NCI-H2196 treated with DMSO at 0.1 percent for 48 hours (cell line): ENCODE results near the gene WAPL.

Experiments used
- DNase-seq: peaks from one replicate; lab custom pipeline; 2025; ENCODE audit not compliant: unreplicated experiment; lab: John Stamatoyannopoulos, UW

WAPL gene

DNA sequence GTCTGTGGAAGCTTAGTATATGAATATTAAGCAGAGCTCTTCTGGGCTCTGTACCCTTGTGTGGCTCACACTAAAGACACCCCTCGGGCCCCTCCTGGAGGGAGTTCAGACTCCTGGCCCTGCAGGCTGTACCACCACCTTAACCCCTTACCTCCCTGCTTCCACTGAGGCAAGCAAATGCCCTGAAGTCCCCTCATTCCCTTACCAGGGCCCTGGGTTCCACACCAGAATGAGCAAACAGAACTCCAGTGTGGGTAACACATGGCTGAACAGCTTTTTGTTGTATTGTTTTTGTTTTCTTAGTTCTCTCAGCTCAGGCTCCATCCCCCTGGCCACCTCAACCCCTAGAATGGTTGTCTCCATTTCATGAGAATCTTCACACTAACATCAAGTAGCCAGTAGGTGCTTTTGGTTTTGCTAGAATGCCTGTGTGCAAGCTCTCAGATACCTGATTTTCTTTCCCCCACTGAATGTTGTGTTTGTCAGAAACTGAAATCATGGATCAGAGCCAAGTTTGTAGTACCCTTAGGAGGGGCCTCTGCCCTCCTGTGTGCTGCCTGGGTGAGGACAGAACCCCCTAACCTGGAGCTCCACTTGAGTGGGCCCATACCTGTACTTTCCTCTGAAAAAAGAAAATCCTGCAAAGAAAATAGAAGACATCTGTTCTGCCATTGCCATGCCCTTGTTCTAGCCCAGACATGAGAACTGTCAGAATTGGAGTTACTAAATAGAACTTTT lies 2.8 kb upstream of the WAPL start:
- DNase-seq: no peak

DNA sequence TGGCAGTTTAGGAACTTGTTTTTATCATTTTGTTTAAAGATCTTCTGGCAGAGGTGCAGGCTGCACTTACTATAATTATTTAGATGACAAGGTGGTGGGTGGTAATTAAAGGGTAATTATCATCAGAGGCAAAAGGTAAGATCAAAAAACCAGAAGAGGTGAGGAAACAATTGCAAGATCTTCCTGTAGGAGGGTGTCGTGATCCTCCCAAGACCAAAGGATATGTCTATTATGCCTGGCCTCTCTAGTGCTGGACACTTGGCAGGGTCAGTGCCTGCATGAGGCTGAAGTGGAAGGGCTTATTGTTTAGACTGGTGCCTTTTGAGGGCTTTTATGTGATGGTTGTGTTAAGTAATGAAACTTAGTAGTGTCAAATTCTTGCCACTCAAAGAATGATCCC lies 1.8 kb upstream of the WAPL start:
- peak; percentile 38 for DNase-seq

DNA sequence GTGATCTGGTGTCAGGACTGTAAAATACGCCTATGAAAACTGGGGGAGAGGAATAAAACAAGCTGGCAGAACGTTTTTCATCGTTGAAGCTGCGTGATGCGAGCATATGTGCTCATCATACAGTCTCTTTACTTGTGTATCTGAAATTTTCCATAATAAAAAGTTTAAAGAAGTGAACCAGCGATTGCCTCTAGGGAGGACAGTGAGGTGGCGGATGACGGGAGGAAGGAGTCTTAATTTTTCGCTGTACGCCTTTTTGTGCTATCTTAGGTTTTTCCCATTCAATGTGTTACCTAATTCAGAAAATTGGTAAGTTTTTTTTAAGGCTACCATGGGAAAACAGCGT lies 891 bp upstream of the WAPL start:
- no peak for DNase-seq

DNA sequence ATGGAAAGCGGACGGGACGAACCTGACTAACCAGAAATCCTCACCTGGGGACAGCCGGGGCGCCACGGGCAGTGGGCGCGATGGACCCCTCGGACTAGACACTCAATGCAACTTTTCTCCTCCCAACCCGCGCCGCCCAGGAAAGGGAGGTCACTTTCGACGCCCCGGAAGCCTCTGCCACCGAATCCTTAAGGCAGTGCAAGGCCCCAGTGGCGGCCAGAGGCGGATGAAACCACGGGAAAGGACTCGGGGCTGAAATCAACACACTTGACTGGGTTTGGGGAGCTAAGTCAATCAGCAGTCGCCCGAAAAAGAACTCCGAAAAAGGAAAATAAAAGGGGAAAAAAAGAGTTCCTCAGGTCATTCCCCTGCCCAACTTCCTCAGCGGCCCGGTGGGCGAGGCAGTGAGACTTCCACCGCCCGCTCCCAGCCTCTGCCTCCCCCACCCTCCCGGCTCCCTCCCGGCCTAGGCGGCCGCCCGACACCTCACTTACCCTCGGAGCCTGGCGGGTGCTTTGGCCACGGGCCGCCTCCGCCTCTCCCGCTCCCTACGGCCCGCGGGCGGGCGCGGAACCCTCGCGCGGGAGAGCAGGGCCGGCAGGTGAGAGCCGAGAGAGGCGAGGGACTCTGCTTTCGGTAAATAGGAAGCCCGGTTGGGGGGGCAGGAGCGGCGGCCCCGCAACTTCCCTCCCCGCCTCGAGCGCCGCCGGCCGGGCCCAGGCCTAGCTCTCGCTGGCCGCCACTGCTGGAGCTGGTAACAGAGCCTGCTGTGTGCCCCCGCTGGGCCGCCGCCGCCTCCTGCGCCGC lies 518 bp downstream of the WAPL start:
- DNase-seq: no peak

DNA sequence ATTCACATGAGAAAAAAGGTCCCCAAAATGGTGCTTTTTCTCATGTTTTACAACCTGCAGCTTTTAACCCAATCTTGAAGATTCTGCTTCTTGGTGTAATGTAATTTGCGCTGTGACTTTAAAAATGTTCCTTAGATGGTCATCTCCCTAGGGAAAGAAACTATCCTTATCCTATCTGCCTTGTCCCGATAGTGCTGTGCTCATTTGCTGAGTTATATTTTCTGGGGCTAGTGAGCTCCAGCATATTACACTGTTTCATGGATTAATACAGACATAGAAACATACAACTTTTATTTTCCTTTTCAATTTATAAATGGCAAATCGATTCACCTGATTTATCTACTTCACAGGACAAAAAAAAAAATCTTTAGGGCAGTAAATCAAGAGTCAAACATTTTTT lies 2.8 kb downstream of the WAPL start:
- no peak for DNase-seq

DNA sequence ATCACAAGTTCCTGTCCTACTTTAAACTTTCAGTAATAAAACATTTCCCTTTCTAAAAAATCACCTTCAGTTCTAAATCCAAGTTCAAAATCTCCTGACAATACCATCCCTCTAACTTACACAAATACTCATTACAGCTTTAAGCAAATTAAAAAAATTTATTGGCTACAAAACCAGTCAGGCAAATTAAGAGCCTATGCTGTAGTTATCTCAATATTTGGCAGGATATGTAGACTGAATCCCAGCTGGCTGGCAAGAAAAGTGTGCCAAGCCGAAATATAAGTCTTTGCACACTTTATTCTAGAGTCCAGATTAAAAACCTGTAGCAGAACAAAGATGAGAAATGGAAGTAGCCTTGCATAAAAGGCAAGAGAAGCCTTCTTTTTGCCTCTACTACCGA lies 9.5 kb downstream of the WAPL start:
- DNase-seq: no peak

DNA sequence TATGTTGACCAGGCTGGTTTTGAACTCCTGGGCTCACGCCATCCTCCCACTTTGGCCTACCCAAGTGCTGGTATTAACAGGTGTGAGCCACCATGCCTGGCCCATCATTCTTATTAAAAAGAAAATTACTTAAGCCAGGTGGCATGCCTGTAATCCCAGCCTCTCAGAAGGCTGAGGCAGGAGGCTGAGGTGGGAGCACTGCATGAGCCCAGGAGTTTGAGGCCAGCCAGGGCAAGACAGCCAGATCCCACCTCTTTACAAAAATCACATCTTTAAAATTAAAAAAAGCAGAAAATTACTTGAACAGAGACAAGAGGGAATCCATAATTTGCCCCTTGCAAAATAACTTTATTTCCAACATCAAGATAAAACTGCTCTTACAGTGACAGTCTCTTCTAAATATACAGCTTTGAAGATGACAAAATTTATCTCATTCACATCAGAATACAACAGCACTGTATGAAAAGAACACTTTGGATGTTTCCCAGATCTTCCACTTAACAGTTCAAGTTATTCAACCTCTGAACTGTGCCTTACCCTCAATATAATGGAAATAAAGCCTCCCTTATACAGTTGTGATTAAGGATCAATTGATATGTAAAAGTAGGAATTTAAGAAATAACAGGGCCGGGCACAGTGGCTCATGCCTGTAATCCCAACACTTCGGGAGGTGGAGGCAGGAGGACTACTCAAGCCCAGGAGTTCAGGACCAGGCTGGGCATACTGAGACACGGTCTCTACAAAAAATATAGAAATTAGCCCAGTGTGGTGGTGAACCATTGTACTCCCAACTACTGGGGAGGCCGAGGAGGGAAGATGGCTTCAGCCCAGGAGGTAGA lies 10.3 kb downstream of the WAPL start:
- DNase-seq: no peak

DNA sequence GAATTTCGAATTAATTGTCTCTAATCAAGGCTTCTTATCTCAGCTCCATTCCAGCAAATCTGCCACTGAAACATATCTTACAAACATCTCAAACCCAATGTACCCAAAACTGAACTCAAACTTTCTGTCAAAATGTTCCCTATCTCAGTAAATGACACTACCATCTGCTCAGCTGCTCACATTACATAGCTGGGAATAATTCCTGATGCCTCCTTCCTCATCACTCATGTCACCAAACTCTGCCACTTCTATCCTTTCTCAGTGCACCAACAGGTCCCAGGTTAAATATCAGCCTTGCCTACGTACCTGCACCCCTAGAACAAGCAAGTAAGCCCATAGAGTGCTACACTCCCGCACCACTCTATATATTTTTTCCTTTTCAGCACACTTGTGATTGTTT lies 12.4 kb downstream of the WAPL start:
- no peak for DNase-seq

DNA sequence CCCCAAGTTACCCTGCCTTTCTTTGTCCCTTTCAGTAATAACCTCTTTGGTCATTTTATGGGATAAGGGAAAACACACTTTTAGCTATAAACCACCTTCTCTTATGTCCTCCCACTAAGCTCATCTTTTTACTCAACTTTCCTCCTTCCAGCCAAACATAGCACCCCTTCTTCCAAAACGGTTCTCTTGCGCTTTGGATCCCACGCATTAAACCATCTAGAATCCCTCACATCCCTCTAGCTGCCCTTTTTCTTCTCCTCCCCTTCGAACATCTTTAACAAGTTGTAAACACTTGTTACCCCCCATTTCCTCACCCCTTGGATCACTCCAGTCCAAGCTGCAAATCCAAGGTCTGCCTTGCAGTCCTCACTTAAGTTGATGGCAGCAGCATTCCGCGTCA lies 13.4 kb downstream of the WAPL start:
- DNase-seq: no peak

DNA sequence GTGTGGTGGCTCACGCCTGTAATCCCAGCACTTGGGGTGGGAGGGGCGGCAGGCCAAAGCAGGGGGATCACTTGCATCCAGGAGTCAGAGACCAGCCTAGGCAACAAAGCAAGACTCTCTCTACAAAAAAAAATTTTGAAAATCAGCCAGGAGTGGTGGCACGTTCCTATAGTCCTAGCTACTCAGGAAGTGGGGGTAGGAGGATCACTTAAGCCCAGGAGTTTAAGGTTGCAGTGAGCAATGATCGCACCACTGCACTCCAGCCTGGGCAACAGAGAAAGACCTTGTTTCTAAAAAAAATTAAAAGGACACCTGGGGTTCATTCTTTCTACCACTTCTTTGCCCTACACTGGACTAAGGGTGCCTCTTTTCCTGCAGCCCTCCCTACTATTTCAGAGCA lies 15.1 kb downstream of the WAPL start:
- DNase-seq: no peak

DNA sequence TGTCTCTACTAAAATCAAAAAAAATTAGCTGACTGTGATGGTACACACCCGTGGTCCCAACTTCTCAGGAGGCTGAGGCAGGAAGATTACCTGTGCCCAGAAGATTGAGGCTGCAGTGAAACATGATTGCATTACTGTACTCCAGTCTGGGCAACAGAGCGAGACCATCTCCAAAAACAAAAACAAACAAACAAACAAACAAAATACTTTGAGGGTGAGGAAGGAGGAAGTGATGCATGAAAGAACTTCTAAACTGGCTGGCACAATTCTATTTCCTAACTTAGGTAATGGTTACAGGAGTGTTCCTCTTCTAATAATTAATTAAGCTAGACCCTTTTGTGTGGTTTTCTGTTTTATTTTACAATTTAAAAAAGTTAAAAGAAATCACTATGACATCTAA lies 15.5 kb downstream of the WAPL start:
- no peak for DNase-seq

DNA sequence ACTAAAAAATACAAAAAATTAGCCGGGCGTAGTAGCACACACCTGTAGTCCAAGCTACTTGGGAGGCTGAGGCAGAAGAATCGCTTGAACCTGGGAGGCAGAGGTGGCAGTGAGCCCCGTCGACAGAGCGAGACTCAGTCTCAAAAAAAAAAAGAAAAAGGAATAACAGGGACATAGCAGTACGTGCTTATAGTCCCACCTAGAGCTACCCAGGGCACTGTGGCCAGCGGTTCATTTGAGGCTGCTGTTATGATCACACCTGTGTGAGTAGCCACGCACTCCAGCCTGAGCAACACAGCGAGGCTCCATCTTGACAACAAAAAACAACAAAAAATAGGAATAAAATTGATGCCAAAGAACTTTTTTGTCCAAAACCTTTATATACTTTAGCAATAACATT lies 17.1 kb downstream of the WAPL start:
- no peak for DNase-seq

DNA sequence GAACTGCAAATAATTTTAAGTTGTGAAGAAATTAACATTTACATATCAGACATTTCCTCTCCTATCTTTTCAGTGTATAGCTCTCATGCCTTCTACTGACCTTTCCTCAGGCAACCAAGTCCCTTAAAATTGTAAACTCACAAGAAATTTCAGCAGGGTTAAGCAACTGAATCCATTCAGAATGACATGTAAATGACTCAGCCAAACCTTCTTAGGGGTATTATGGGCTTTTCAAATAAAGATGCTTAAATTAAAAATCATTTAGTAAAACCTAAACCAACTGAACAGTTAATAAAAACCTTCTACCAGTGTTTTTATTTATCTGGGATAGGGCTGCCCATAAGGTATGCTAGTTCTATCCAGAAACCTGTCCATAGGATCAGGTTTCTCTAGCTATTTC lies 20.7 kb downstream of the WAPL start:
- DNase-seq: no peak

DNA sequence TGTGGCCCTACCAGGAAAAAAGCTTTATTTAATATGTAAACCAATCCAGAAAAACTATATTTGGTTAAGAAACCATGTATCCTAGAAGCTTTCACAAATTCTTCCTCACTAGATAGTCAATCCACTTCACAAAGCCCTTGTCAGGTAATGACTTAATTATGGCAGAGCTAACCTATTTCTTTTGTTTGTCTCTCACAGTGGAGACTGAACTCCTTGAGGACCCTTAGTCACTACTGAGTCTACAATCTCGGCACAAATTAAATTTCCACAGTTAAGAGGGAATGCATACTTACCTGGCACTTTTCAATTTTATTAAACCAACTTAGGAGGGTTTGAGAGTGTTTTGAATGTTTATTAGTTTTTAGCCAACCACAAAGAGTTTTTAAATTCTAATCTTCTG lies 23.0 kb downstream of the WAPL start:
- DNase-seq: no peak

DNA sequence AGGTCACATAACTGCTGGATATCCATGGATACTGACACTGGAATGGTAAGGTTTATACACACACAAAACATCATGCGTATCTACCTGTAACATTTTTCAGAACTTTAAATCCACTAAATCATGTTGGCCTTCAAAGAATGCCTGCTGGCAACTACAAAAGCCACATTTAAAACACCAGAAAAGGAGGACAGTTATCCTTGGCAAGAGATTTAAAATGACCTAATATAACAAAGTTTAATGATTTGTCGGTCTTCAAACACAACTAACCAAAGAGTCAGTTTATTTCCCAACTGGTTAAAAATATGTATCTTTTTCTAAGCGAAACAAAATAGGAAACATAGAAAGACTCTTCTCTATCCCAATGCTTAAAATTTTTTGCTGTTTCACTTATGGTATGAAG lies 24.0 kb downstream of the WAPL start:
- no peak for DNase-seq

DNA sequence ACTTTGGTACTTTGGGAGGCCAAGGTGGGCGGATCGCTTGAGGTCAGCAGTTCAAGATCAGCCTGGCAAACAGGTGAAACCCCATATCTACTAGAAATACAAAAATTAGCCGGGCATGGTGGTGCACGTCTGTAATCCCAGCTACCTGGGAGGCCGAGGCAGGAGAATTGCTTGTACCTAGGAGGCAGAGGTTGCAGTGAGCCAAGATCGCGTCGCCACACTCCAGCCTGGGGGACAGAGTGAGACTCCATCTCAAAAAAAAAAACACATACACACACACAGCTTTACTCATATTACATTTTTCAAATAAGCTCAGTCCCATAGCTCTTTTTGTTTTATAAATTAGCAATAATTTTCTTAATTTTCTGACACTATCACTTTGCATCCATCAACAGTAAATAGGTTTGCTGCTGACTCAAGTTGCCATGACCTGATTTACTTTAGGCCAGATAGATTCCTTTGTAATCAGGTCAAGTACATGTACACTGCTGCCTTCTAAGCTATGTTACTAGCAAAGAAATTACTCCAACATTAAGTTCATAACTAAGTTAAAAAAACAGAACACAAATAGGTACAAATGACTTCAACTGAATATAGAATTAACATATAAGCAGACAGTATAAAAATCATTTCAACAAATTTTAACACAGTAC lies 31.5 kb downstream of the WAPL start:
- no peak for DNase-seq

DNA sequence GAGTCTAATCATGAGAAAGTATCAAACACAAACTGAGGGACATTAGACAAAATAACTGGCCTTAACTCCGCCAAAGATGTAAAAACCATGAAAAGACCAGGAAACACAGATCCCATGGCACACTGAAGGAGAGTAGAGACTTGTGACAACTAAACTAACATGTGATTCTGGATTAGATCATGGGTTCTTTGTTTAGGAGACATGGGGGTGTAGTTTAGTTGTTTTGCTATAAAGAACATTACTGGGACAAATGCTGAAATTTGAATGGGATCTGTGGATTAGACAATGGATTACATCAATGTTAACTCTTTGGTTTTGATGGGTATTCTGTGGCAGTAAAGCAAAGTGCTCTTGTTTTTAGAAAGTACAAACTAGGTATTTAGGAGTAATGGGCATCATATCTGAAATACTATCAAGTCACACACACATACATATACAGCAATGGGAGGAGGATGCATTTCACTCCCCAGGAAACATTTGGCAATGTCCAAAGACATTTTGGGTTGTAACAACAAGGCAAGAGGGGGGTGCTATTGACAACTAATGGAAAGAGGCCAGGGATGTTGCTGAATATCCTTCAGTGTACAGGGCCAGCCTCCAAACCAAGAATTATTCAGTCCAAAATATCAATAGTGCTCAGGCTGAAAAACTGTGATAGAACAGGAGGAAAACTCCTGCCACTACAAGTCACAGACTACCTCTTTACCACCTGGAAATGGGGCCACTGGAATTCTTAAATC lies 32.4 kb downstream of the WAPL start:
- DNase-seq: no peak

DNA sequence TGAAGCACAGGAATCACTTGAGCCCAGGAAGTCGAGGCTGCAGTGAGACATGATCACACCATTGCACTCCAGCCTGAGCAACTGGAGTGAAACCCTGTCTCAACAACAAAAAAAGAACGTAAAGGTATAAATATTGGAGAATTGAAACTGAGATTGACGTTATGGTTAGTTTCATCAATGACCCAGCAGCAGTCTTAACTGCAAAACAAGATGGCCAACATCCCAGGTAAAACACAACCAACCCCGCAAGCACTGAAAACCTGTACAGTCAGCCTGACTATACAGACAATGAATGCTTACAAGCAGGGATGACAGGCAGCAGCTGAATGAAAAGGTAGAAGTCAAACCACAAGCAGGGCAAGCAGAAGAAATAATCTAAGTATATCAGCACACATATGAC lies 34.7 kb downstream of the WAPL start:
- no peak for DNase-seq

DNA sequence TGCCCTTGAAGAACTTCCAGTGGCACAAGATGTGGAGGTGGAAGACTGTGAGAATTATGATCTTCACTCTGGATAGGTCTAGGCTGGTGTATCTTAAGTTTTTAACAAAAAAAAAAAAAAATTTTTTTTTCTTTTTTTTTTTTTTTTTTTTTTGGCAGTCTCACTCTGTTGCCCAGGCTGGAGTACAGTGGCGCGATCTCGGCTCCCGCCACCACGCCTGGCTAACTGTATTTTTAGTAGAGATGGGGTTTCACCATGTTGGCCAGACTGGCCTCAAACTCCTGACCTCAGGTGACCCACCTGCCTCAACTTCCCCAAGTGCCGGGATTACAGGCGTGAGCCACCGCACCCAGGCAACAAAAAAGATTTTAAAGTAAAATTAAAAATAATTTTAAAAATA lies 37.9 kb downstream of the WAPL start:
- no peak for DNase-seq

DNA sequence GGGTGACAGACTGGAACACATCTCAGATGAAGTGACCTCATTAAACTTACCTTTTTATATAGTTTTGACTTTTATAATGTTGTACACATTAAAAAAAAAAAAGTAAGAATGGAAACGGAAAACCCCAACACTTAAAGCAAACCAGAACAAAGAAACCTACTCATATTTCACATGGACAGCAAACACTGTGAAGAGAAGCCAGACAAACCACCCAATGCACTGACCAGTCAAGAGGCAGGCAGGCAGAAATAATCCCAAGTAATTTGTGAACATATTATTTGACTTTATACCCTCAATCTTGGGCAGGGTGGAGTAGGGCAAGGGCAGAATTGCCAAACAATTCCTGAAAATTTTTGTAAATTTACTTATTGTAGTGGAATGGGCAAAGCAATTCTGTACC lies 39.8 kb downstream of the WAPL start:
- DNase-seq: peak; percentile 31

DNA sequence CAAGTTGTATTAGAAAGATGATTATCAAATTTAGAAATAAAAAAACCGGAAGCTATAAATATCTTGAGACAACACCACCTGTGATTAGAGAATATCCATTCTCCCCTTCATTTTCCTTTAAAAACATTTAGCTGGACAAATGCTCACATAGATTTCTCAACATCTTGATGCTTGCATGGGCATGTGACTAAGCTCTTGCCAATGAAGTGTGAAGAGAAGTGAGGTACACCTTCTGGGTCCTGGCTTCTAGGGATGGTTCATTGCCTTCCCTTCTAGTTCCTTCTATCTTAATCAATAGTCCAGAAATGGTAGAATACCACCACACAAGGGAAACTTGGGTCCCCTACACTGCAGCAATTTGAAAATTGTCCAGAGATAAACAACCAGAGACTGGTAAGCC lies 41.0 kb downstream of the WAPL start:
- no peak for DNase-seq
